ENCODE measurements around the gene KCNIP4. TPM values are rescaled to one million over a fixed set of nuclear protein-coding genes. Genes with fewer than 3 reads are reported as not detected.

The KCNIP4 gene
- total RNA-seq, 1 donor from 2014 or later: 6.2 TPM

- DNase-seq (ENCODE audit: extremely low spot score, unreplicated experiment): no peak
- Mint-ChIP-seq H3K36me3 (no peaks in the 10 kb centered on the region), H3K27me3 (peaks cover 4% of the 10 kb centered on the region), H3K4me3 (no peak overlapping the region), H3K9me3 (no peaks in the 10 kb centered on the region), H3K4me1 (ENCODE audit: unreplicated experiment) (peaks cover 4% of the 10 kb centered on the region), H3K27ac (no peak overlapping the region)
- no peak for TF ChIP-seq CTCF (conservative IDR thresholded peaks at IDR 0.05)
Measured at GRCh38 chr4:21411086-21411485, 537.5 kb downstream of the KCNIP4 start.

- H3K4me3 Mint-ChIP-seq: no peak overlapping the region
- no peak overlapping the region for H3K27ac Mint-ChIP-seq
- H3K36me3 Mint-ChIP-seq: no peaks in the 10 kb centered on the region
- H3K27me3 Mint-ChIP-seq: no peaks in the 10 kb centered on the region
- H3K9me3 Mint-ChIP-seq: no peaks in the 10 kb centered on the region
- no peak for DNase-seq (ENCODE audit: extremely low spot score, unreplicated experiment)
- no peak for TF ChIP-seq CTCF (conservative IDR thresholded peaks at IDR 0.05)
- peaks cover 4% of the 10 kb centered on the region for H3K4me1 Mint-ChIP-seq (ENCODE audit: unreplicated experiment)
Measured at GRCh38 chr4:21410372-21410771, 538.2 kb downstream of the KCNIP4 start.

GRCh38 chr4:21387683-21388082 is 560.9 kb downstream of the KCNIP4 start:
- Mint-ChIP-seq H3K36me3 (no peaks in the 10 kb centered on the region), H3K27ac (no peak overlapping the region), H3K4me1 (ENCODE audit: unreplicated experiment) (no peaks in the 10 kb centered on the region), H3K27me3 (peaks cover 4% of the 10 kb centered on the region), H3K4me3 (no peak overlapping the region), H3K9me3 (no peaks in the 10 kb centered on the region)
- DNase-seq (ENCODE audit: extremely low spot score, unreplicated experiment): no peak
- no peak for TF ChIP-seq CTCF (conservative IDR thresholded peaks at IDR 0.05)

- Mint-ChIP-seq H3K4me1 (ENCODE audit: unreplicated experiment) (no peaks in the 10 kb centered on the region), H3K4me3 (no peak overlapping the region), H3K27ac (no peak overlapping the region), H3K9me3 (no peaks in the 10 kb centered on the region), H3K36me3 (no peaks in the 10 kb centered on the region), H3K27me3 (peaks cover 4% of the 10 kb centered on the region)
- no peak for DNase-seq (ENCODE audit: extremely low spot score, unreplicated experiment)
- TF ChIP-seq CTCF (conservative IDR thresholded peaks at IDR 0.05): no peak
Measured at GRCh38 chr4:21386166-21386780, 562.3 kb downstream of the KCNIP4 start.

GRCh38 chr4:21385706-21386105 is 562.9 kb downstream of the KCNIP4 start:
- Mint-ChIP-seq H3K27ac (no peak overlapping the region), H3K9me3 (no peaks in the 10 kb centered on the region), H3K4me1 (ENCODE audit: unreplicated experiment) (no peaks in the 10 kb centered on the region), H3K36me3 (no peaks in the 10 kb centered on the region), H3K4me3 (no peak overlapping the region), H3K27me3 (peaks cover 4% of the 10 kb centered on the region)
- DNase-seq (ENCODE audit: extremely low spot score, unreplicated experiment): no peak
- TF ChIP-seq CTCF (conservative IDR thresholded peaks at IDR 0.05): no peak

GRCh38 chr4:21384609-21385008 is 564.0 kb downstream of the KCNIP4 start:
- TF ChIP-seq CTCF (conservative IDR thresholded peaks at IDR 0.05): no peak
- no peaks in the 10 kb centered on the region for H3K9me3 Mint-ChIP-seq
- DNase-seq (ENCODE audit: extremely low spot score, unreplicated experiment): no peak
- H3K27me3 Mint-ChIP-seq: peaks cover 4% of the 10 kb centered on the region
- no peaks in the 10 kb centered on the region for H3K4me1 Mint-ChIP-seq (ENCODE audit: unreplicated experiment)
- H3K4me3 Mint-ChIP-seq: no peak overlapping the region
- H3K36me3 Mint-ChIP-seq: no peaks in the 10 kb centered on the region
- no peak overlapping the region for H3K27ac Mint-ChIP-seq
